Loucy (cell line): ENCODE results near the gene HOXA10.

Experiments used
- EZH2phosphoT487 ChIP-seq: fragments of 200-600 bp; IDR thresholded peaks from 2 replicates; pipeline ENCODE4 v1.6.1; 2018; ENCODE audit warnings: antibody characterized with exemption, mild to moderate bottlenecking, moderate library complexity, borderline replicate concordance
- TF ChIP-seq, protein P1 (sequence below): fragments of 200-600 bp; sonication (generic); conservative IDR thresholded peaks from 2 replicates; pipeline ENCODE4 v1.5.1; 2014; ENCODE audit warnings: mild to moderate bottlenecking, antibody characterized with exemption, low read length

DNA sequence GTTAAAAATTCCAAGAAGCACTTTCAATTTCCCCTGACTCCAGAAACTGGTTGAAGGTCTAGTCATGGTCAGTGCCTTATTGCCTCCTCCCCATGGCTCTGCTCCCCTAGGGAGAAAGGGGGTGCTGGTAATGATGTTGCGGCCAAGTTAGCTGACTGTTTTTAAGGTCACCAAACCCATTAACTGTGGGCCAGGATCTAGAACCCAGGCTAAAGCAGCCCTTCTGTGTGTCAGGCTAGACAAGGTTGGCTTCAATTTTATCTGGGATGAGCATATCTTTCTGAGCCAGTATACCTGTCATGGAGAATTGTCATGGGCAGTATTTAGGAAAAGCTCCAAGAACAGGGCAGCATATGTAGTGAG is 36.9 kb upstream of the HOXA10 start:
- TF ChIP-seq, protein P1, sequence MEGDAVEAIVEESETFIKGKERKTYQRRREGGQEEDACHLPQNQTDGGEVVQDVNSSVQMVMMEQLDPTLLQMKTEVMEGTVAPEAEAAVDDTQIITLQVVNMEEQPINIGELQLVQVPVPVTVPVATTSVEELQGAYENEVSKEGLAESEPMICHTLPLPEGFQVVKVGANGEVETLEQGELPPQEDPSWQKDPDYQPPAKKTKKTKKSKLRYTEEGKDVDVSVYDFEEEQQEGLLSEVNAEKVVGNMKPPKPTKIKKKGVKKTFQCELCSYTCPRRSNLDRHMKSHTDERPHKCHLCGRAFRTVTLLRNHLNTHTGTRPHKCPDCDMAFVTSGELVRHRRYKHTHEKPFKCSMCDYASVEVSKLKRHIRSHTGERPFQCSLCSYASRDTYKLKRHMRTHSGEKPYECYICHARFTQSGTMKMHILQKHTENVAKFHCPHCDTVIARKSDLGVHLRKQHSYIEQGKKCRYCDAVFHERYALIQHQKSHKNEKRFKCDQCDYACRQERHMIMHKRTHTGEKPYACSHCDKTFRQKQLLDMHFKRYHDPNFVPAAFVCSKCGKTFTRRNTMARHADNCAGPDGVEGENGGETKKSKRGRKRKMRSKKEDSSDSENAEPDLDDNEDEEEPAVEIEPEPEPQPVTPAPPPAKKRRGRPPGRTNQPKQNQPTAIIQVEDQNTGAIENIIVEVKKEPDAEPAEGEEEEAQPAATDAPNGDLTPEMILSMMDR: no peak
- no peak for TF ChIP-seq EZH2phosphoT487
